ENCODE measurements around the gene SLAMF1.
"Not testable (repeated sequence)": the region's sequence is repeated elsewhere in the genome, so short reads cannot be mapped to it uniquely, and the experiment has no call there.

SLAMF1 gene

GRCh38 chr1:160597051-160597450 is 49.8 kb downstream of the SLAMF1 start:
- no peaks in the 10 kb centered on the region for H3K27me3 ChIP-seq (ENCODE audit: control insufficient read depth, insufficient read depth, low read length)
- no peaks in the 10 kb centered on the region for H3K9me3 ChIP-seq (ENCODE audit: control insufficient read depth, low read length)
- no peak overlapping the region for H3K4me3 ChIP-seq (ENCODE audit: low read length)
- no peaks in the 10 kb centered on the region for H3K36me3 ChIP-seq (ENCODE audit: control insufficient read depth, insufficient read depth, low read length)
- H3K9ac ChIP-seq (ENCODE audit: low read length) = no peak overlapping the region
- no peaks in the 10 kb centered on the region for H3K4me1 ChIP-seq (ENCODE audit: control insufficient read depth, insufficient read depth, low read length)

GRCh38 chr1:160590488-160590887 is 56.4 kb downstream of the SLAMF1 start:
- Histone ChIP-seq H3K27me3 (ENCODE audit: control insufficient read depth, insufficient read depth, low read length) (no peaks in the 10 kb centered on the region), H3K36me3 (ENCODE audit: control insufficient read depth, insufficient read depth, low read length) (no peaks in the 10 kb centered on the region), H3K4me1 (ENCODE audit: control insufficient read depth, insufficient read depth, low read length) (no peaks in the 10 kb centered on the region), H3K9me3 (ENCODE audit: control insufficient read depth, low read length) (no peaks in the 10 kb centered on the region), H3K4me3 (ENCODE audit: low read length) (no peak overlapping the region), H3K9ac (ENCODE audit: low read length) (no peak overlapping the region)

GRCh38 chr1:160588468-160588867 is 58.4 kb downstream of the SLAMF1 start:
- no peaks in the 10 kb centered on the region for H3K27me3 ChIP-seq (ENCODE audit: control insufficient read depth, insufficient read depth, low read length)
- no peaks in the 10 kb centered on the region for H3K4me1 ChIP-seq (ENCODE audit: control insufficient read depth, insufficient read depth, low read length)
- no peaks in the 10 kb centered on the region for H3K36me3 ChIP-seq (ENCODE audit: control insufficient read depth, insufficient read depth, low read length)
- H3K4me3 ChIP-seq (ENCODE audit: low read length) = no peak overlapping the region
- H3K9me3 ChIP-seq (ENCODE audit: control insufficient read depth, low read length) = no peaks in the 10 kb centered on the region
- no peak overlapping the region for H3K9ac ChIP-seq (ENCODE audit: low read length)

- H3K27me3 ChIP-seq (ENCODE audit: control insufficient read depth, insufficient read depth, low read length) = no peaks in the 10 kb centered on the region
- no peaks in the 10 kb centered on the region for H3K36me3 ChIP-seq (ENCODE audit: control insufficient read depth, insufficient read depth, low read length)
- no peak overlapping the region for H3K9ac ChIP-seq (ENCODE audit: low read length)
- H3K4me3 ChIP-seq (ENCODE audit: low read length) = no peak overlapping the region
- no peaks in the 10 kb centered on the region for H3K9me3 ChIP-seq (ENCODE audit: control insufficient read depth, low read length)
- H3K4me1 ChIP-seq (ENCODE audit: control insufficient read depth, insufficient read depth, low read length) = no peaks in the 10 kb centered on the region
Measured at GRCh38 chr1:160584784-160585183, 62.1 kb downstream of the SLAMF1 start.

- H3K9ac ChIP-seq (ENCODE audit: low read length); H3K27me3 ChIP-seq (ENCODE audit: control insufficient read depth, insufficient read depth, low read length); H3K4me3 ChIP-seq (ENCODE audit: low read length); H3K4me1 ChIP-seq (ENCODE audit: control insufficient read depth, insufficient read depth, low read length); H3K9me3 ChIP-seq (ENCODE audit: control insufficient read depth, low read length); H3K36me3 ChIP-seq (ENCODE audit: control insufficient read depth, insufficient read depth, low read length): not testable (repeated sequence)
Measured at GRCh38 chr1:160582976-160583375, 63.9 kb downstream of the SLAMF1 start.

GRCh38 chr1:160581961-160582360 is 64.9 kb downstream of the SLAMF1 start:
- no peaks in the 10 kb centered on the region for H3K4me1 ChIP-seq (ENCODE audit: control insufficient read depth, insufficient read depth, low read length)
- H3K9me3 ChIP-seq (ENCODE audit: control insufficient read depth, low read length) = no peaks in the 10 kb centered on the region
- no peak overlapping the region for H3K9ac ChIP-seq (ENCODE audit: low read length)
- H3K36me3 ChIP-seq (ENCODE audit: control insufficient read depth, insufficient read depth, low read length) = no peaks in the 10 kb centered on the region
- H3K27me3 ChIP-seq (ENCODE audit: control insufficient read depth, insufficient read depth, low read length) = no peaks in the 10 kb centered on the region
- no peak overlapping the region for H3K4me3 ChIP-seq (ENCODE audit: low read length)

GRCh38 chr1:160580221-160580812 is 66.5 kb downstream of the SLAMF1 start:
- Histone ChIP-seq H3K9ac (ENCODE audit: low read length) (no peak overlapping the region), H3K9me3 (ENCODE audit: control insufficient read depth, low read length) (no peaks in the 10 kb centered on the region), H3K4me1 (ENCODE audit: control insufficient read depth, insufficient read depth, low read length) (no peaks in the 10 kb centered on the region), H3K36me3 (ENCODE audit: control insufficient read depth, insufficient read depth, low read length) (no peaks in the 10 kb centered on the region), H3K4me3 (ENCODE audit: low read length) (no peak overlapping the region), H3K27me3 (ENCODE audit: control insufficient read depth, insufficient read depth, low read length) (no peaks in the 10 kb centered on the region)

GRCh38 chr1:160579216-160579701 is 67.6 kb downstream of the SLAMF1 start, which contains the start of gene CD84:
TSS of gene CD84 (minus strand) at chr1:160579496. CDS start at chr1:160579437, 59 bp downstream.
- Histone ChIP-seq H3K4me3 (ENCODE audit: low read length) (no peak within 1 kb of the TSS), H3K27me3 (ENCODE audit: control insufficient read depth, insufficient read depth, low read length) (no peaks in the 10 kb centered on the region), H3K4me1 (ENCODE audit: control insufficient read depth, insufficient read depth, low read length) (no peaks in the 10 kb centered on the region), H3K9me3 (ENCODE audit: control insufficient read depth, low read length) (no peaks in the 10 kb centered on the region), H3K9ac (ENCODE audit: low read length) (peak within 1 kb of the TSS; percentile 3), H3K36me3 (ENCODE audit: control insufficient read depth, insufficient read depth, low read length) (no peaks in the 10 kb centered on the region)

GRCh38 chr1:160578525-160579191 is 68.2 kb downstream of the SLAMF1 start:
- Histone ChIP-seq H3K36me3 (ENCODE audit: control insufficient read depth, insufficient read depth, low read length) (no peaks in the 10 kb centered on the region), H3K27me3 (ENCODE audit: control insufficient read depth, insufficient read depth, low read length) (no peaks in the 10 kb centered on the region), H3K4me1 (ENCODE audit: control insufficient read depth, insufficient read depth, low read length) (no peaks in the 10 kb centered on the region), H3K4me3 (ENCODE audit: low read length) (no peak overlapping the region), H3K9ac (ENCODE audit: low read length) (peak overlapping the region; percentile 3), H3K9me3 (ENCODE audit: control insufficient read depth, low read length) (no peaks in the 10 kb centered on the region)

- H3K9me3 ChIP-seq (ENCODE audit: control insufficient read depth, low read length) = no peaks in the 10 kb centered on the region
- no peaks in the 10 kb centered on the region for H3K27me3 ChIP-seq (ENCODE audit: control insufficient read depth, insufficient read depth, low read length)
- H3K4me1 ChIP-seq (ENCODE audit: control insufficient read depth, insufficient read depth, low read length) = no peaks in the 10 kb centered on the region
- no peak overlapping the region for H3K9ac ChIP-seq (ENCODE audit: low read length)
- no peak overlapping the region for H3K4me3 ChIP-seq (ENCODE audit: low read length)
- no peaks in the 10 kb centered on the region for H3K36me3 ChIP-seq (ENCODE audit: control insufficient read depth, insufficient read depth, low read length)
Measured at GRCh38 chr1:160578175-160578524, 68.7 kb downstream of the SLAMF1 start.

GRCh38 chr1:160577671-160578070 is 69.2 kb downstream of the SLAMF1 start:
- H3K9me3 ChIP-seq (ENCODE audit: control insufficient read depth, low read length) = no peaks in the 10 kb centered on the region
- no peaks in the 10 kb centered on the region for H3K36me3 ChIP-seq (ENCODE audit: control insufficient read depth, insufficient read depth, low read length)
- H3K27me3 ChIP-seq (ENCODE audit: control insufficient read depth, insufficient read depth, low read length) = no peaks in the 10 kb centered on the region
- H3K4me3 ChIP-seq (ENCODE audit: low read length) = no peak overlapping the region
- H3K4me1 ChIP-seq (ENCODE audit: control insufficient read depth, insufficient read depth, low read length) = no peaks in the 10 kb centered on the region
- H3K9ac ChIP-seq (ENCODE audit: low read length) = no peak overlapping the region

GRCh38 chr1:160576884-160577283 is 70.0 kb downstream of the SLAMF1 start:
- Histone ChIP-seq H3K4me3 (ENCODE audit: low read length) (no peak overlapping the region), H3K27me3 (ENCODE audit: control insufficient read depth, insufficient read depth, low read length) (no peaks in the 10 kb centered on the region), H3K9ac (ENCODE audit: low read length) (no peak overlapping the region), H3K4me1 (ENCODE audit: control insufficient read depth, insufficient read depth, low read length) (no peaks in the 10 kb centered on the region), H3K9me3 (ENCODE audit: control insufficient read depth, low read length) (no peaks in the 10 kb centered on the region), H3K36me3 (ENCODE audit: control insufficient read depth, insufficient read depth, low read length) (no peaks in the 10 kb centered on the region)
